ENCODE measurements around the gene ANKRD39. TPM values are rescaled to one million over a fixed set of nuclear protein-coding genes. Genes with fewer than 3 reads are reported as not detected.

Gene ANKRD39
- total and polyA plus RNA-seq, 10 donors: 13.6 to 32.2 (median 20.4) TPM

DNA sequence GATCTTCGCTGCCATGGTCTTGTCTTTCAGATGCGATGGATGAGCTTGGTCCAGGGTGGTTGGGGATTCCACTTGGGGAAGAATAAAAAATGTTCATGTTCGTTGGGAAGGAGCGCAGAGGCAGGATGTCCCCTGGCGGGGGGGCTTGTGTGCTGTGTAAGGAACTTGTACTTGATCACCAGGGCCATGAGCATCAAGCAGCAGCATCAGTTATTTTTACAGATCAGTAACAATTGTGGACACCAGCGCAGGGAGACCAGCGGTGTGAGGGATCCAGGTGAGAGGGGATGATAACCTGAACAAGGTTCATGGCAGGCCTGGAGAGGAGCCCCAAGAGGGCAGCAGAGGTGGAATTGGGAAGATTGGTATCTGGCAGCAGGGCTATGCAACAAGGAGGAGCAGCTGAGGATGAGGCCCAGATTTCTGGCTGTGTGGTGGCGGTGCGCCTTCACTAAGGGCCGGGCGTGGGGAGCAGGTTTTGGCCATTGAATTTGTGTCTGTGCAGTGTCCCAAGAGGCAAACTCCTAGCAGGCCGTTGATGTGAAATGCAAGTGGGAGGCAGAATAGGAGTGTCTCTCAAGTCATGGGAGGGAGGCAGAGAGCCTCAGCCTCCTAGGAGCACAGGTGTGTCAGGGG, 37.8 kb downstream of the ANKRD39 start:
- DNase-seq: no peak
- Histone ChIP-seq H3K27me3 (replicated peaks in 1 of 7) (no peaks in the 10 kb centered on the region), H3K9me3 (no peaks in the 10 kb centered on the region), H3K4me1 (peaks cover 46 to 79% (median 58%) of the 10 kb centered on the region in 6 donors), H3K4me3 (no peak overlapping the region), H3K36me3 (peaks cover 0 to 64% (median 12%) of the 10 kb centered on the region in 6 donors), H3K27ac (no peak overlapping the region)
- TF ChIP-seq CTCF (IDR thresholded peaks at IDR 0.05 in 8 of 11, conservative IDR thresholded peaks at IDR 0.05 in 3 of 11) (no peak), POLR2A (IDR thresholded peaks at IDR 0.05) (no peak), POLR2AphosphoS5 (IDR thresholded peaks at IDR 0.05) (no peak)
- intact Hi-C loops (cut with DNase I; ENCODE audit: low total_unique reads): no loop called here
- 84 to 90% (median 89%) methylated on average over 12 of the region's 12 CpGs for WGBS, 5 donors

DNA sequence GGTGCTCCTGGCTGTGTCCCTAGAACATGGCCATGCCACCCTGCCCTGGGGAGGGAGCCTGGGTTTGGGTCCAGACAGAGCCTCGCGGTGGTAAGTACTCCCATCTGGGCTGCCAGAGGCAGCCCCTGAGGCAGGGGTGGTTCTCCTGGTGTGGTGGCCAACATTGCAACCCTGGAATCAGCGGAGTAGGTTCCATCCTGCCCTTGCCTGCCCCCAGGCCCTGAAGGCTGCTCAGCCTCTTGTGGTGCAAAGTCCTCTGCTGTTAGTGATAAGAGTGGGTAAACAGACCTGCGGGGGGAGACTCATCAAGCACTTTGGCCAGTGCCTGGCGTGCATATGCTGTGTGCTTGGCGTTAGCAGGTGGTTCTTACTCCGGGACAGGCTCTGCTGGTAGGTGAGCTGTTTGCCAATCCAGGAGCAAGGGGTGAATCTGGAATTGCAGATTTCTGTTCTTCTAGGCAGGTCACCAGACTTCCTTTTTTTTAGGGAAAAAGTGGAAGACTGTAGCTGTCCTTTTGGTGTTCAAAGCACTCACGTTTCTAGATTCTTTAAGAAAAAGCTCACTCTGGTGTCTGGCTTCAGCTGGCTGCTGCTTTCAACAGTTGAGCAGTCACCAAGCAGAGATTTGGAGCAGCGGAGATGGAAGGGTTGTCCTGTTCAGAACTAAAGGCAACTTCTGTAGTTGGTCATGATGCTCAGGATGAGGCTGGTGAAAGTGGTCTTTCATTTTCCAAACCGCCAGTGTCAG, 38.5 kb downstream of the ANKRD39 start:
- intact Hi-C loops (cut with DNase I; ENCODE audit: low total_unique reads): no loop called here
- H3K4me1 ChIP-seq: peaks cover 46 to 79% (median 60%) of the 10 kb centered on the region in 6 donors
- peaks cover 0 to 57% (median 9%) of the 10 kb centered on the region in 6 donors for H3K36me3 ChIP-seq
- no peak for TF ChIP-seq POLR2AphosphoS5 (IDR thresholded peaks at IDR 0.05)
- TF ChIP-seq CTCF (IDR thresholded peaks at IDR 0.05 in 8 of 11, conservative IDR thresholded peaks at IDR 0.05 in 3 of 11): no peak
- no peak for TF ChIP-seq POLR2A (IDR thresholded peaks at IDR 0.05)
- 79 to 89% (median 81%) methylated on average over 7 to 10 of the region's 10 CpGs for WGBS, 5 donors
- H3K4me3 ChIP-seq: peak overlapping the region in 3 of 8 donors; percentile 6 to 91 (median 72)
- DNase-seq: peak; percentile 61
- no peaks in the 10 kb centered on the region for H3K27me3 ChIP-seq (replicated peaks in 1 of 7)
- H3K27ac ChIP-seq: no peak overlapping the region
- H3K9me3 ChIP-seq: no peaks in the 10 kb centered on the region

DNA sequence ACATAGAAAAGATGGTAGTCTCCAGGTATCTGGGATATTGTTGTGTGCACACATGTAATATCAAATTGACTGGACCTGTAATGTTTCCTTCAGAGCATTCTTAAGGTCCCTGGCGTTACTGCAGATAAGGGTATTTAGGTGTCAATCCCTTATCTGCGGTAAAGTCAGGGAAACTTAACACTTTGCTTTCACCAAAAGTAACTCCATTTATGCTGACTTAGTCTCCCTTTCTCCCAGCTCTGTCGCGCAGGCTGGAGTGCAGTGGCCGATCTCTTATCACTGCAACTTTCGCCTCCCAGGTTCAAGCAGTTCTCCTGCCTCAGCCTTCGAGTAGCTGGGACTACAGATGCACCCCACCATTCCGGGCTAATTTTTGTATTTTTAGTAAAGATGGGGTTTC, 39.9 kb downstream of the ANKRD39 start:
- Histone ChIP-seq H3K36me3 (peaks cover 0 to 43% (median 1%) of the 10 kb centered on the region in 6 donors), H3K4me3 (peak overlapping the region in 6 of 8 donors; percentile 72 to 91 (median 78)), H3K27ac (no peak overlapping the region), H3K4me1 (peaks cover 46 to 69% (median 57%) of the 10 kb centered on the region in 6 donors), H3K9me3 (no peaks in the 10 kb centered on the region), H3K27me3 (replicated peaks in 1 of 7) (no peaks in the 10 kb centered on the region)
- DNase-seq: peak; percentile 44
- intact Hi-C loops (cut with DNase I; ENCODE audit: low total_unique reads): no loop called here
- 89 to 92% (median 90%) methylated on average over 8 of the region's 8 CpGs for WGBS, 5 donors
- TF ChIP-seq CTCF (IDR thresholded peaks at IDR 0.05 in 8 of 11, conservative IDR thresholded peaks at IDR 0.05 in 3 of 11) (no peak), POLR2A (IDR thresholded peaks at IDR 0.05) (no peak)
